Right renal pelvis (tissue), 4 donors: ENCODE results near the gene CHRNA4. TPM values are rescaled to one million over a fixed set of nuclear protein-coding genes. Genes with fewer than 3 reads are reported as not detected.

Source experiments
- DNase-seq, 4 donors: peaks; one replicate each; pipeline ENCODE4 v3.0.0-alpha.2; 2013; ENCODE audit warnings: low read depth in 4 of 4, low spot score in 3 of 4, missing footprints in 1 of 4
- polyA plus RNA-seq, 4 donors: library from polyadenylated mRNA; unstranded; fragments of 120-200 nt; gene quantifications; one replicate each; pipeline ENCODE4 v1.2.1, GENCODE V29; 2013; ENCODE audit not compliant: insufficient read length in 4 of 4

CHRNA4 gene
- 10 to 100 TPM in 3 of 4 donors, 1 to 10 TPM in 1; 6.1 to 14.7 (median 12.7) TPM for polyA plus RNA-seq

DNA sequence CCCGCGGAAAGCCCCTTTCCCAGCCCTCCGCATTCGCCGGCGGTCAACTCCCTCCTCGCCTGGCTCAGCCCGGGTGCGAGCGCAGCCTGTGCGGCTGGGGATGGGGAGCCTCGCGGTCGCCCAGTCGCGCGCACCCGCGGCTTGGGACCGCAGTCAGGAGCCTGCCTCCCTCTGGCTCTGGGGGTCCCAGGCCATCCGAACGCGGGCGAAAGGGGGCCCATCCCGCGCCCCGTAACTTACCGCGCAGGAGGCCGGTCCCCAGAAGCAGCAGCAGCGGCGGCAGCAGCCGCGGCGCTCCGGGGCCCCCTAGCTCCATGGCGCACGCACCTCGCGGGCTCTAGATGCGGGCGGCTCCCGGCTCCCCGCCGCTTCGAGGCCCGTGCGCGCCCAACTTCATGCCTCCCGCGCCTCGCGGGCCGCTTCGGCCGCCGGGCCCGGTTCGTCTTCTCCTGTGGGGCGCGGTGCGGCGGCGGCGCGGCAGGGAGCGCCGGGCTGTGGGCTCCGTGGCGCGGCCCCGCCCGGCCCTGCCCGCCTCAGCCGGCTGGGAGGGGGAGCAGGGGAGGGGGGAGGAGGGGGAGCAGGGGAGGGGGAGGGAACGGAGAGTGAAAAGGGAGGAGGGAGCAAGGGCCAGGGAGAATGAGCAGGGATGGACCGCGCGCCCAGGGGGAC is at the start of gene CHRNA4:
CHRNA4 (minus strand) TSS at position 500 of the 669 bp plus-strand sequence; CDS start at position 316, 184 bp downstream.
- DNase-seq = no peak

DNA sequence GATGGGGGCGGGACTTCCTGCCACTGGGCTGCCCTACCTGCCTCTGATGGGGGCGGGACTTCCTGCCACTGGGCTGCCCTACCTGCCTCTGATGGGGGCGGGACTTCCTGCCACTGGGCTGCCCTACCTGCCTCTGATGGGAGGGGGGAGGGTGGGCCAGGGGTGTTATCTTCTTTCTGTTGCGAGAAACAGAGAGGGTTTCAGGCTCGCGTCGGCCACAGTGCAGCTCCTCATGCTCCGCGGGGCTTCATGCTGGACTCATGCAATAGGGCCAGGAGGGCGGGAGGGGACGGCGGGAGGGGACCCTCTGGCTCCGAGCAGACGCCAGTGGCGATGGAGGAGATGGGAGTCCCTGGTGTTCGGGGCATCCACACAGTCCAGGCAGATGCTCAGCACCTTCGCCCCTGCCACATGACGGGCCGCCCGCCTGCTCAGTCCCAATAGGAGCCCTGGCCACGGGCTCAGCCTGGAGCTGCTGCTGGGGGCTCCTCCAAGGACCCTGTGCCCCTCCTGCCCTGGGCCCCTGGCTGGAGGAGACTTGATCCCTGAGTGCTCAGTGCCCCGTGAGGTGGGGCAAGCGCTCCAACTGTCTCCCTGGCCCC is 48.8 kb upstream of the CHRNA4 start:
- DNase-seq = no peak

DNA sequence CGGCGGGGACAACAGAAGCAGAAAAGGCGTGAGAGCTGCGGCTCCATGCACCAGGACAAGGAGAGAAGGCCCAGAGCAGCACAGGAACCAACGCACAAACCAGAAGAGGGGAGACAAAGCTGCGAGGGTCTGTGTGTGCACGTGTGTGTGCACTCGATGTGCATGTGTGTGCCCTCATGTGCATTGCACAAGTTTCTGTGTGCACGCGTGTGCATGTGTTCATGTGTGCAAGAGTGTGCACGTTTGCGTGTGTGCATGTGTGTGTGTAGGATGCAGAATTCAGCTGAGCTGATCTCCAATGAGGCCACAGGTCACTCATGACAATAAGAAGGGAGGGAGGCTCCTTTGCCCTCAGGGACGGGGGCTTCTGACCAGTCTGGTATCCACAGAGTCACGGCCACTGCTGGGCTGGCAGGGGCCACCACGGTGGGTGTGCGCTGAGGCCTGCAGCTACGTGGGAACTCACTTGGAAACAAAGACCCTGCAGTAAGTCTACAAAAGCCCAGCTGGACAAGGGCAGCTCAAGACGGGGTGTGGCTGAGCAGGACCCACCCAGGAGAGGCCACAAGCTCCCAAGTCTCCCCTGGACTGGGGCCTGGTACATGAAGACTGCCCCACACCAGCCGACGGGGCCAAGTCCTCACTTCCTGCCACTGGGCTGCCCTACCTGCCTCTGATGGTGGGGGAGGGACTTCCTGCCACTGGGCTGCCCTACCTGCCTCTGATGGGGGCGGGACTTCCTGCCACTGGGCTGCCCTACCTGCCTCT is 48.1 kb upstream of the CHRNA4 start:
- DNase-seq = no peak

DNA sequence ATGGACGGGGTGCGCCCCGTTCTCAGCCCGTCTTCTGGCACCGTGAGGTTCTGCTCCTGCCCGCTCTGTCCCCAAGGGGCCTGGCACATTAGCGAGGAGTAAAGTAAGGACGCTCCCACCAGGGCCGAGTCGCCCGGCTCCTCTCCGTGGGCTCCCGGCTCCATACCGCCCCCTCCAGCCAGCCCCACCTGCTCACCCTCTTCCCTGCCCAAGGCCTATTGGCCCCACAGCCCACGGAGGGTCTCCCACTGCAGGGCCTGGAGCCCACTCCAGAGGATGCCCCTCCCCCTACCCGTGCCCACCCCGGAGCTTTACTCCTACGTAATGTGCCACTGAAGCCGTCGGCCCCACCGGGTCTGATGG is 47.5 kb upstream of the CHRNA4 start:
- no peak for DNase-seq

DNA sequence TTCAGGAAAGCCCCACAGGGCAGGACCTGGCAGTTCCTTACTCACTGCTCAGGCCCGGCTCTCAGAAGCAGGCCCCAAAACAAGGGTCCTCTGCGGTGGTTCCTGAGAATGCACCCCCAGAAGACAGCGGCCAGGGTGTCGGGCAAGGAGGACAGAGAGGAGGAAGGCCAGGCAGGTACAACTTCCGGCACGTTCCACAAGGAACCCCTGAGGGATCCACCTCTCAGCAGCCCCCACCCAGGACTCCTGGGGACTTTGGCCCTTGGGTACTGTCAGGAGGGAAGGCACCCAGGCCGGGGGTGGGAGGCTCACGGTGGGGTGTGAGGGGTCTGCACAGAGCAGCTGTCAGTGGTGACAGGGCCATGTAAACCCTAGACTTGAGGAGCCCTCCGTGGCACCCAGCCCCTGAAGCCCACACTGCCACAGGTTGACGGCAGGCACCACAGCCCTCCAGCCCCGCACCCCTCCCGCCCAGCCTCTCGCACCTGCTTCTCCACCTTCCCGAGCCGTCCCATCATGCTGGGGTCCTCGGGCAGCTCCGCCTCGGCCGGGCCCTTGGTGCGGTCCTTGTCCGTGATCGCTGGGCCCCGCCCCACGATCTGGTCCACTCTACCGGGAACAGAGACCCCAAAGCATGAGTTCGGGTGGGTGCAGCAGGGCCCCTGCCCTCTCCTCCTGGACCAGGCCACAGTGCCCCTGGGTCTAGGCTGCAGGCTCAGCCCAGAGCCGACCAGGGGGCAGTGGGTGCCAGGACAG is 47.0 kb upstream of the CHRNA4 start:
- DNase-seq = no peak

DNA sequence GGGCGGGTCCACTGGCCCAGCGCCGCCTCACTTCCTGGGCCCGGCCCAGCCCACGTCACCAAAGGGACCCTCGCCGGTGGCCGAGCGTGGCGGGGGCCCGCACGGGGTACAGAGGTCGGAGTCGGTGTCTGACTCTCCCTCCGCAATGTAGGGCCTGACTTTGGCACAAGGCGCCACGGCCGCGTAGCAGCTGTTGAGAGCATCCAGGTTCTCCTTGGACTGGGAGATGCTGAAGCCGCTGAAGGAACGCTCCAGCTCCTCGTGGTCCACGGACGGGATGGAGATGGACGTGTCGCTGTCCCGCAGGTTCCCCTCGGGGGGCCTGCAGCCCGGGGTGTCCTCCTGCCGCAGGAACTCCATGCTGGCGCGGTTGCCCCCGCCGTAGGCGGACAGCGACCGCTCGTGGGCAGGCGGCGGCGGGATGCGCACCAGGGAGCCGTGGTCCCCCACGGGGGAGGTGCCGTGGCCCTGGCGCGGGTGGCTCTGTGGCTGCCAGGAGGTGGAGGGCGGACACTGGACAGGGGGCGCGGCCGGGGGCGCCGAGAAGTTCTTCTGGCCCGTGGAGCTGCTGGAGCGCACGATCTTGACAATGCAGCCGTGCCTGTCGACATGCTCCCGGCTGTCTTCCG is 45.6 kb upstream of the CHRNA4 start:
- DNase-seq = no peak

DNA sequence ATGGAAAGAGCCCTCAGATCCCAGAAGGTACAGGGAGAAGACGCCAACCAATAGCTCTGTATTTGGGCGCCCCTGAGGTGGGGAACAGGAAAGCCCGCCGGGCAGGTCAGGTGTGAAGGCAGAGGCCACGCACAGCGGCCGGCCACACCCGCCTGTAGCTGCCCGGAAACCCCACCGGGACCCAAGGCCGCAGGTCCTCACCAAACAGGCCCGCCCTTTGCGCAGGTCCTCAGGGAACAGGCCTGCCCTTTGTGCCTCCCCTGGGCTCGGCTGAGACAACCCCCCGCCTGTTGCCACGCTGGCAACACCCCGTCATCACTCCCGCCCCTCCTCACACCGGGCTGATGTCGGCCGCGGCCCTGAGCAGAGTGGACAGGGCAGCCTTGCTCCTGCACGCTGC is 44.9 kb upstream of the CHRNA4 start:
- no peak for DNase-seq

DNA sequence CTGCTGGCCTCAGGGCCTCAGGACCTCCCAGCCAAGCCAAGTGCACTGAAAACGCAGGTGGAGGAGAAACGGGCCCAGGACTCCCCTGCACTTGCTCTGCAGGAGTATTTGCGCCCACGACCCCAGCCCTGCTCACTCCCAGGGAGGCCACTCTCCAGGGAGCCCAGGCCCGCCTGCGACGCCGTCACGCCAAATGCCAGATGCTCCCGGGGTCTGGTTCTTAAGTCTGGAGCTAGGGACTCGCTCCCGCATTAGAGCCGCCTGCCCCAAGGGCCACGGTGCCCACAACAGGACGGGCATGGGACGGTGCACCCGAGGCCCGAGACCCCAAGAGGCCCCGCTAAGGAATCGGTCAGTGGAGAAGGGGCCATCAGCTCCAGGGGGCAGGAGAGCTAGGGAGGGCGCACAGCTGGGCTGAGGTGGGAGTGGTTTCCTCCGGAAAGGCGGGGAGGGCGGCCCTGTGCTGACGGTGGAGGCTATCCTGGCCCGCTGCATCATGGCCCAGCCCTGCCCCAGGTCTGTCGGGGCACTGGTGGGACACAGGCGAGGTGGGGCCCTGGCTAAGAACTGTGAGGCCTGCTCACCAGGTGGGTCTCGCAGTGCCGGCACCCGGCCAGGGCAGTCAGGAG is 44.1 kb upstream of the CHRNA4 start:
- DNase-seq = no peak

DNA sequence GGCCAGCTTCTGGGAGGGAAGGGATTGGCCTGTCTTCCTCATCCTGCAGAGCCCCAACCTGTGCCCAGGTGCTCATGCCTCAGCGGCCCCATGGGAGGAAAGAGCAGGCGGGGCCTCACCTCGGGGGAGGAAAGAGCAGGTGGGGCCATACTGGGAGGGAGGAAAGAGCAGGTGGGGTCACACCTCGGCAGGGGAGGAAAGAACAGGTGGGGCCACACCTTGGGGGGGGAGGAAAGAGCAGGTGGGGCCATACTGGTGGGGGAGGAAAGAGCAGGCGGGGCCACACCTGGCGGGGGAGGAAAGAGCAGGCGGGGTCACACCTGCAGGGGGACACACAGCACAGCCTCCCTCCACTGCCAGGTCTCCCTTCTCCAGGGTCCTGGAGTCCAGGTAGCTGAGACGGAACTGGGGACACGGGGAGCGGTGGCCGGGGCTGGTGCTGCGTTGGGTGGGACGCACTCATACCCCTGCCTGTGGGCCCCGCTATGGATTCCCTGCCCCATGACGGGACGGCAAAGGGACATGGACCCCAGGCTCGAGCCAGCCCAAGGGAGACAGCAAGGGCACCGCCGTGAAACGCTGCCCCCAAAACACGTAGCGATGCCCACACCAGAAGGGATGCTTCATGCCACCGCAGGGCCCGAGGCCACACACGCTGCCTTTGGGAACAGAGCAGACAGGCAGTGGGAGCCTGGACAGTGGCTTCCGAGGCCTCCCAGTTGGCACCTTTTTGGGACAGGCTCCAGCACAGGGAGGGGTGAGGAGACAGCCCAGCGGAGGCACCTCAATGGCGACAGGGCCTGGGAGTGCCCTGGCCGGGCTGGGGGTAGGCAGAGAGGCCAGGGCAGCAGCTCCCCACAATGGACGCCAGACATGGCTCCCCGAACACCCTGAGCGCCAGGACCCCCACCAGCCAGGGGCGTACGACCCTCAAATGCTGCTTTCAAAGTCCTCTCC is 43.3 kb upstream of the CHRNA4 start:
- DNase-seq = no peak

DNA sequence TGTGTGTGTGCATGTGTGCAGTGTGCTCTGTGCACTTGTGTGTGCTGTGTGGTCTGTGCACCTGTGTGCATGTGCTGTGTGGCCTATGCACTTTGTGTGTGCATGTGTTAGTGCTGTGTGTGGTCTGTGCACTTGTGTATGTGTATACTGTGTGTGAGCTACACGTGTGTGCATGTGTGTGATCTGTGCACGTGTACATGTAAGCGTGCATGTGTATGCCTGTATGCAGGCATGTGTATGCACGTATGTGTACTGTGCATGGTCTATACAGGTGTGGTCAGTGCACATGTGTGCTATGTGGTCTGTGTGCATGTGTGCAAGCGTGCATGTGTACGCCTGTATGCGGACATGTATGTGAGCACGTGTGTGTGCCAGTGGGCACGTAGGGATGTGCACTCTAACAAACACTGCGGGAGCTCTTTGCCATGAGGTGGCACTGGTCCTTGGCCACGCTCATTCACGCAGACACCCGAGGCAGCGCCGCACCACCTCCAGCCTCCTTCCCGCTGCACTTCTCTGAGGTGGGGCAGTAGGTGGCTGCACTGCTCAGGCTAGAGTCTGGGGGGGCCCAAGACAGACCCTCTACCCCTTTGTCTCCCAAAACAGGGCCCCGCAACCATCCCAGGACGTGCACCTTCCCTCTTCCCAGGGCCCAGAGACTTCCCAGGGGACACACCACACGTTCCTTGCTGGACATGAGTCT is 42.4 kb upstream of the CHRNA4 start:
- DNase-seq = no peak

DNA sequence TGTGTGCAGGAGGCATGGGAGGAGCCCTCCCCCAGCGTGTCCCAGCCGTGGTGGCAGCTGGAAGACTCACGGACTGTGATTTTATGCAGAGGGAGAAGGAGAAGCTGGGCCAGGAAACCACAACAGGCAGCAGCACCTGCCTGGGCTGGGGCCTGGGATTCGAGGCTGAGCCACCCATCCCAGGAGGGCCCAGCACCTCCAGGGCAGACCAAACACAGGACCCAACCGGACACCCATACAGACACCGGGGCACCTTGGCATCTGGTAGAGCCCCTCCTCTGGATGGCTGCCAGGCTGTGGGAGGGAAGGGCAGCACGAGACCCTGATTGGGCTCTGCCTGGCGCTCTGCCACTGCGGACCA is 41.7 kb upstream of the CHRNA4 start:
- DNase-seq = no peak

DNA sequence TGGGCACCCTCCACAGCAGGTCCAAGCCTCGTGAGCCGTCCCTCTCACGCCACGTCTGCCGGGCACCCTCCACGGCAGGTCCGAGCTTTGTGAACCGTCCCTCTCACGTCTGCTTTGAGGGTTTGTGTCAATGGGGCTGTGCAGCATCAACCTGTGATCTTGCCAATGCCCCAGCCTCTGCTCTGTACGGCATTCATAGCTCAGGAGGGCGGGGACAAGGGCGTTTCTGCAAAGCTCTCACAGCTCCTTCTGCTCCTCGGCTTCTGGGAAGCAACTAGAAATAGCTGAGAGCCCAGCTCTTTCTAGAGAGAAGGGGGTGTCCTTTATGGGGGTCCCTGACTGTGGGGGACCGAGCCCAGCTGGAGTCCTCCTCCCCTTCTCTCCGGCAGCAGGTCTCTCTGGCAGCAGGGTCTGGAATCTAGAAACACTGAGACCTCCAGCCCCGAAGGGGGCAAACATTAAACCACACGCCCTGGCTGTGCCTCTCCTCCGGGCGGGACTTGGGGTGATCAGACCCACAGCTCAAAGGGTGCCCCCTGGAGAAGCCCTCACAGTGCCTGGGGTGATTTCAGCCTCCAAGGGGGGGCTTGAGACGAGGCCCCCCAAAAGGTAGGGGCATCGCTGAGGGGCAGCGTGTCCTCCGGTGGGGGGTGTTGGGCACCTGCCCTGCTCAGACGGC is 41.2 kb upstream of the CHRNA4 start:
- no peak for DNase-seq

DNA sequence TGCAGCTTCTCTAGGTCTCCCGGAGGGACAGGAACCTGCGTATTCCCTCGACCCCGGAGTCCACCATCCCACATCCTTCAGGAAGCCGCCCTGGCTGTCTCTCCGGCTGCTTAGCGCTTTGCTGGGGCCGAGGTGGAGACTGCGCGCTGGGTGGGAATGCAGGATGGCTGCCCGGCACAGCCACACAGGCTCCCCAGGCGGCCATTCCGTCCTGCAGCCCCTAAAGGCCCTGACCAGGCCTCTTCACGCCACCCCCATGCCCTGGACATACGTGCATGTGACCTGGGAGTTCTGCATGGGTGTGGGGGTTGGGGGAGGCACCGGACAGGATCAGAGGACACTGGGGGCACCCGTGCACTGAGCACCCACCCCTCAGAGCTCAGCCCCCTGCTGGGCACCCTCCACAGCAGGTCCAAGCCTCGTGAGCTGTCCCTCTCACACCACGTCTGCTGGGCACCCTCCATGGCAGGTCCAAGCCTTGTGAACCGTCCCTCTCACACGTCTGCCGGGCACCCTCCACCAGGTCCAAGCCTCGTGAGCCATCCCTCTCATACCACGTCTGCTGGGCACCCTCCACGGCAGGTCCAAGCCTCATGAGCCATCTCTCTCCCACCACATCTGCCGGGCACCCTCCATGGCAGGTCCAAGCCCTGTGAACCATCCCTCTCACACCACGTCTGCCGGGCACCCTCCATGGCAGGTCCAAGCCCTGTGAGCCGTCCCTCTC is 40.4 kb upstream of the CHRNA4 start:
- no peak for DNase-seq

DNA sequence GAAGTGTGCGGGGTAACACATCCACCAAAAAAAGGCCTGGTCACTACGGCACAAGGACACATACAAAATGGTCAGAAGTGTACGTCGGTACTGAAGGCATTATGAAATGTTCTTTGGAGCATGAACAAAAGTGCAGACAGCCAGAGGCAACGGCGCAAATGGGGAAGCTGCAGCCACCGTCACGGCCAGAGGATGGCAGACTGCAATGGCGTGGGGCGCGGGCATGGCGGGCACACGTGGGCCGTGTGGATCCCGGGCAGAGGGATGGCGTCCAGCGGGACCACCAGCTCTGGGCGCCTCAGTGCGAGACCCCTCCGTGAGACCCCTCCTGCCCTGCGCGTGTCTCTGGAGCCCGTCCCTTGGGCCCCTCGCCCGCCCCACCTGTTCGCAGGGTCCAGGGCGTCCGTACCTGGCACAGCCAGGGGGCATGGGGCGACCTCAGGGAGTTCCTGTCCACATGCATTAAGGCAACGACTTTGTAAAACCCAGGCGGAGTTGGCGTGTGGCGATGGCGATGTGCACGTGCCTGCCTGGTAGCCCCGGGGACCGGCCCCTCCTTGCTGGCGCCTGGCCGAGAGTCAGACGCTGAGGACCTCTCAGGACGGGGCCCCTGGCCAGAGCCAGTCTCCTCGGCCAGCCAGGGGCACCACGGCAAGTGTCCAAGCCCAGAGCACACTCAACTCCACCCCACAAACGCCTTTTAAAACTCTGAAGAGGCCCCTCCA is 39.5 kb upstream of the CHRNA4 start:
- DNase-seq = no peak

DNA sequence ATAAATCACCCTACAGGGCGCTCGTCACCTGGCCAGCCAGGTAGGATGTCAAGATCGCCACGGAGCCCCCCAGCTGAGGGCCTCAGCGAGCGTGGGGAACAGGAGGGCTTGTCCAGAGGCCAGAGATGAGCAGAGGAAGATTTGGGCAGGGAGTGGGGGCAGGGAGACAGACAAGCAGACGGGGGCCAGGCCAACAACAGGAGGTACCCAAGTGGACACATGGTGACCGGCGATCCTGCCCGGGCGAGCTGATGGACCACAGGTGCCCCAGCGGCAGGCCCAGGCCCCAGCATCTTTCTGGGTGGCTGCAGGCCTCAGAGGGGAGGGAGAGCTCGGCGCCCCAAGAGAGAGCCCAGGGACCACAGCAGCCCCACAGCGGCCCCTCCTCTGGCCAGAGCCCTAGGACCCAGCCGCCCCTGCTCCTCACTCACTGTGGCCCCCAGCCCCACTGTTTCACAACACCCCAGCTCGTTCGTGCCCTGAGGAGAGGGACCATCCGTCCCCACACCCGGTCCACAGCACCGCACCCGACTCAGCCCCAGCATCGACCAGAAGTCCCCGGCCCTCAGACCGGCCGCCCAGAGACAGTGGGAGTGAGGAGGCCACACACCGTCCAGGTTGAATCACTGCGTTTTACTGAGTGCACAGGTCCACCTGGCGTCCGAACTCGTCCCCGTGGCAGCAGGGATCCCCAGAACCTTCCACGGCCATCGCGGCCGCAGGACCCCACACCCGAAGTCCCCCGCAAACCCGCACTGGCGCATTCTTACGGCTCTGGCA is 38.6 kb upstream of the CHRNA4 start:
- DNase-seq = no peak
